Peyer's patch (tissue), 4 donors: Measurements from ENCODE around the gene CACNA2D4.

Source experiments
- CTCF ChIP-seq, 6 experiments: fragments of 450-650 bp in 4 of 6; fragments of 200-600 bp in 2 of 6; sonication (generic) in 1 of 6; IDR thresholded peaks; one replicate each; pipeline ENCODE4 v1.5.1; 2017 to 2019; ENCODE audit warnings: antibody characterized with exemption in 6 of 6, mild to moderate bottlenecking in 3 of 6, moderate library complexity in 1 of 6
- POLR2A ChIP-seq, 2 donors: fragments of 450-650 bp; IDR thresholded peaks; one replicate each; pipeline ENCODE4 v1.5.1; 2017; ENCODE audit warnings: antibody characterized with exemption in 2 of 2, mild to moderate bottlenecking in 2 of 2, moderate library complexity in 2 of 2

GRCh38 chr12:1884651-1885050 lies 33.8 kb downstream of the CACNA2D4 start:
- TF ChIP-seq POLR2A (IDR thresholded peaks at IDR 0.05) (no peak), CTCF (IDR thresholded peaks at IDR 0.05) (no peak)
